Renal pelvis (tissue), 4 donors: Measurements from ENCODE around the gene VCAM1. TPM values are rescaled to one million over a fixed set of nuclear protein-coding genes. Genes with fewer than 3 reads are reported as not detected.

Experiments used
- DNase-seq: peaks from one replicate; pipeline ENCODE4 v3.0.0-alpha.2; 2013
- polyA plus RNA-seq, 3 donors: library from polyadenylated mRNA; unstranded; fragments of 120-200 nt; gene quantifications; one replicate each; pipeline ENCODE4 v1.2.1, GENCODE V29; 2013; ENCODE audit not compliant: insufficient read length in 3 of 3

VCAM1 gene
- polyA plus RNA-seq, 3 donors, result 29.0 to 31.4 (median 29.5) TPM

DNA sequence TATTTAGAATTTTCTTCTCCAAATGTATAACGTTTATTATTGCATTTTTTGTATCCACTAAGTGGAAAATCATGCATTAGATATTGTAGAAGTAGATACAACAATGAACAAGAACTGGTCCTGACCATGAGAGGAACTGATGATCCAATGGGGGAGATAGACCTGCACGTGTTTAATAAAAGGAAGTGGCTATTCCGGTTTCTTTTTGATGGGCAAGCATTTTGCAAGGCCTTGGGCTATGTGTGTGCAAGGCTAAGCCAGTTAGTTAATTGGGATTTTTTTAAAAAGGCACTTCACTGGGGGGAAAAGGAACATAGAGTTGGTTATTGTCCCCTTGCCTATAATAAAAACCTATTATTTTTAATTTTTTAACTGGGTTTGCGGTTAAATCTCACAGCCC, 961 bp upstream of the VCAM1 start:
- DNase-seq, result no peak

DNA sequence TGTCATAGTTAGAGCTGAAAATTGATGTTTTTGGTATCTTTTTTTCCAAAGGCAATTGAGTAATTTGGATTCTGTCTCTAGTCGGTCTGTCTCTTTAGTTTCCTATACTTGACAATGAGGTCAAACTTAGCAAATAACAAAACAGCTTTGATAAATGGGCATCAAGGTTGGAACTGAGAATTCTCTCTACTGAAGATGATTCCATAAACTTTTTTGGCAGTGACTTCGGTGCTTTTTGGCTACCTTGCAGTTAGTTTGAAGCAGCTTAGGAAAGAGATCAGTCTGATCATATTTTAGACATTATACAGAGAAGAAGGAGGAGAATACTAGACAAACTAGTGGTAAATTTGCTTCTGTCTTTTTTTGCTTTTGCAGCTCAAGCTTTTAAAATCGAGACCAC, 559 bp downstream of the VCAM1 start:
- DNase-seq, result no peak

DNA sequence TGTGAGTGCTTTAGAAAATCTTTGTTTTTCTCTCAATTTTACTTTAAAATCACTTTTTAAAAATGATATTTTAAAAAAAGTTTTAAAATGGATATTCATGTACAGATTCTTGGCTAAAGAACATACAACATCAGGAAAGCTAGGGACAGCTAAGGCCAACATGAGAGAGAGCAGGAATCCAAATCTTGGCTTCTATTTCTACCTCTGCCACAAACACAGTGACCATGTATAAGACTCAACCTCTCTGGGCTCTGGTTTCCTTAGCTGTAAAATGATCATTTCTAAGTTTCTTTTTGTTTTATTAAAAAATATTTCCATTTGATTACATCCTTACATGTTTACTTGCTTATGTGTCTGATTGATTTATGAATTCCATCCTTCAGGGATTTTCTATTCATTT, 1.2 kb downstream of the VCAM1 start:
- no peak for DNase-seq

DNA sequence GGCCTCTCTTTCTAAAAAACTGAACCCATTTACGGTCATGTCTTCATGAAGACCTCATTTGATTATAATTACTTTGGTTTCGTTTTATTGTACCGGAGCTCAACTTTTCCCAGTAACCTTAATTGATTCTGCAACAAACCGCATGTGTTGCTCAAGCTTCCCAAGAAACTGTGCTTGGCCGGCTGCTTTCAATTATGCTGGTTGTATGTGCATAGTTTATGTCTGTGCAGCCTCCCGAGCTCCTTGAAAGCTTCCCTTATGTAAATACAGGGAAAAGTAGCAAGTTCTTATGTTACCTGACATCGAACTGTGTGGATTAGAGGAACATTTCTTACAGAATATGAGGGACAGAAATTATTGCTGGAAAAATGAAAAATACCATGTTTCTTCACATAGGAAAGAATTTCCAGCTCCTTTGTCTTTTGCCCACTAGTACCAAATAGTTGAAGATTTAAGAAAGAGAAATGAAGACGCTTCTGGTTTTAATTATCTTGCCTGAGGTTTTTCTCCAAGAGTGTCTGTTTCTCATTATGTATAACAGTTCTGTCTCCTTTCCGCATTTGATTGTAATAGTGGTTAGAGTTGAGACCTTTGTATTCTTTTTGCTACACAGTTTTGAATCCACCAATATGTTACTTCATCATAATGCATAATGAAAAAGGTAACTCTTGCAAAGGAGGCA, 2.1 kb downstream of the VCAM1 start:
- DNase-seq, result peak; percentile 53

DNA sequence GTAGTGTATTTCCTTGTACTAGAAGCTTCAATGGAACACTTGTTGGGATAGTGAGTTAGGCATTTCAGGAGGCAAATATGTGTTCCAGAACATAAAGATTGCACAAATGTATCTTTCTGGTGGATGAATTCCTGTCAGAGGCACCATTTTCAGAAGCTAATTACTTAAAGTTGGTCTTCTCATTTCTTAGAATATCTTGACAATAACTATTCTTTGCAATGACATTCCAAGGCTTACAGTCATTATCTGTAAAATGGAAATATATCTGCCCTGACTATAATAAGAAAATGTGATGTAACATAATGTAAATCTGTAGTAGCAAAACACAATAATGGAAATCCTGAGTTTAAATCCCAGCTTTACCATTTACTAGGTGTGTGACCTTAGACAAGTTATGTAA, 2.7 kb downstream of the VCAM1 start:
- no peak for DNase-seq

DNA sequence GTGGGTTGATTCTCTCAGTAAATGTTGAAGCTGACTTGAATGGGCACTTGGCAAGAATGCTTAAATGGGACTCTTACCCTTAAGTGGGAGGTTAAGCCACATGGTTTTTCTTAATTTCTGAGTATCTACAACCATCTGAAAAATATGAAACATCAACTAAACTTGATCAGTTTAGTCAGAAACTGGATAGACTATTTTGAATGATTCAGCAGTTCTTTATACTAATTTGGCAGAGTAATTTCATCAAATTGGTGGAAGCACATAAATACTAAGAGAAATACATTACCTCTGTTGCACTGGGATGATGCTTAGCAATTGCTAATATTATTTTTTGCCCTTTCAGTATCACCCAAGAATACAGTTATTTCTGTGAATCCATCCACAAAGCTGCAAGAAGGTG, 4.7 kb downstream of the VCAM1 start:
- no peak for DNase-seq

DNA sequence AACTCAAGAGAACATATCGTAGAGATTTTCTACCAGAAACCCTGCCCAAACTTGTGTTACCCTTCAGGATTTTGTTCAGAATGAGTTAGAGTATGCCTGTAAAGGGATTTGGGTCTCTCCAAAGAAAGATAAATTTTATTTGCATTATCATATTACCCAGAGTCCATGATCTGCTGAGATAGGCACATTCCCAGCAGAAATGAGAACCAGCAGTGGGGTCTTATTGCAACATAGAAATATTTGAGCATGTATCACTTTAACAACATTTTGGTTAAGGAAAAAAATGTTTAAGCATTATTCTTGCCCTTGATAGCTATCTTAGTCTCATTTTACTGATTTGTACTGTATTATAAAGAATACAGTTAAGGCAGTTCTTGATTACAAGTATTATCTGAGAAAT, 10.6 kb downstream of the VCAM1 start:
- no peak for DNase-seq

DNA sequence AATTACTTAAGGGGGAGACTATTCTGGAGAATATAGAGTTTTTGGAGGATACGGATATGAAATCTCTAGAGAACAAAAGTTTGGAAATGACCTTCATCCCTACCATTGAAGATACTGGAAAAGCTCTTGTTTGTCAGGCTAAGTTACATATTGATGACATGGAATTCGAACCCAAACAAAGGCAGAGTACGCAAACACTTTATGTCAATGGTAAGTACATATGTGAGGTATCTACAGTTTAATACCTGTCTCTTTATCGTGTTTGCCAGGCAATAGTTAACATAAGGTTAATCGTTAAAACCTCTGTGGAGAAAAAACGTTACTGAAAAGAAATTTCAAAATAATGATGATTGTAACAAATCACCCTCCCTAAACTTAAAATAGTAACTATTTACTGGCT, 11.8 kb downstream of the VCAM1 start:
- DNase-seq, result no peak

DNA sequence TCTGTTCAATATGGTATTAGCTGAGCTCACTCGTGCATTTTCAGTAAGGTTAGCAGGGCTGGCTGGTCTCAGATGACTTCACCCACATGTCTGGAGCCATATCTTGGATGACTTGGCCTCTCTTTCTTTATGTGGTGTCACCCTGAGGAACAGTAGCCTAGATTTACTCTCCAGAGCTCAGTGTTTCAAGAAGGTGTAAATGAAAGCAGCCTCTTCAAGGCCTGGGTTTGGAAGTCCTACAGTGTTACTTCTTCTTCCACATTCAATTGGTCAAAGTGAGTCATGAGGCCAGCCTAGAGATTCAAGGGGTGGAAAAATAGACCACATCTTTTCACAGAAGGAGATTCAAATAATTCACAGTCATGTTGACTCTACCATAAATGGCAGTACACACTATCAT, 12.2 kb downstream of the VCAM1 start:
- DNase-seq, result no peak

DNA sequence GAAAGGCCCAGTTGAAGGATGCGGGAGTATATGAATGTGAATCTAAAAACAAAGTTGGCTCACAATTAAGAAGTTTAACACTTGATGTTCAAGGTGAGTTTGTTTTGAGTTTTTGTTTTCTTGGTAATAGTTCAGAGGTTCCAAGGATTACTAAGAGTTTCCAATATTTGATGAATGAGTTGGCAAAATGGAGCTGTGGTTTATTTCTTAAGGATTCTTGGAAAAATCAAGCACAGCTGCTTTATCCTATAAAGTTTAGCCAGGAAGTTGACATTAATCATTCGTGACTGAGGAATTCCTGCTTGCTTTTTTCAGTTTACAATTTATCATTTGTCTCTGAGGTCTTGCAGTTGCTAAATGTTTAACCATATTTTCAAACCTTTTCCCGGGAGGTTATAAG, 15.1 kb downstream of the VCAM1 start:
- peak; percentile 64 for DNase-seq

DNA sequence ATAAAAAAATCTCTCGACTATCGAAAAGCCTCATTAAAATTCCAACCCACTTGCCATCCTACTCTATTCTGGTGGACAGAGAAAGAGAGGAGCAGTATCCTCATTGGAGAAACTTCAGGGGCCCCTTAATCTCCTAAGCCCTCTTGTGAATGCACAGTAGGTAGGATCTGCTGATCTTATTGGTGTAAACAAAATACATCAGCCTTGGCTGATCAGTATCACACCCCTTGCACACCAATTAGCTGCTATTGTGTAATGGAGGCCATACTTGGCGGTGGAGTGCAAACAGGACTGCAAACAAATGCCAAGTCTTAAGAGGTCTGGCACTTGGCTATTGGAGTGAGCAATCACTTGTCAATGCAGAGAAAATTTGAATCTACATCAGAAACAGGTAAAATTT, 15.7 kb downstream of the VCAM1 start:
- no peak for DNase-seq

DNA sequence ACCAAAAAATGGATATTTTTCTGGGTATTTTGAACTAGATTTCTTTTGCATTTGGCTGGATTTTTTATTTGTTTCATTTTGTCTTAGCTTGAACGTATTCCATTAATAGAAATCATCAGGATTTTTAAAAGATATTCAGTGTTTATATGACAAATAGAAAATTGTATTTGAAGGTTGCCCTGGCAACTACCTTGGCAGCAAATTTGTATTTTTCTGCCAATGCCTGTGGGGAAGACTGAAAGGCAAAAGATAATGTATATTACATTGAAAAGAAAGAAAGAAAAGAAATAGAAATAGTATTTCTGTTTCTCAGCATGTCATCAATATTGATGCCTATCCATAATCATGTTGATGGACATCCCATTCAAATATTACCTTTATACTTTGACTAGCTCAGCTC, 16.8 kb downstream of the VCAM1 start:
- no peak for DNase-seq

DNA sequence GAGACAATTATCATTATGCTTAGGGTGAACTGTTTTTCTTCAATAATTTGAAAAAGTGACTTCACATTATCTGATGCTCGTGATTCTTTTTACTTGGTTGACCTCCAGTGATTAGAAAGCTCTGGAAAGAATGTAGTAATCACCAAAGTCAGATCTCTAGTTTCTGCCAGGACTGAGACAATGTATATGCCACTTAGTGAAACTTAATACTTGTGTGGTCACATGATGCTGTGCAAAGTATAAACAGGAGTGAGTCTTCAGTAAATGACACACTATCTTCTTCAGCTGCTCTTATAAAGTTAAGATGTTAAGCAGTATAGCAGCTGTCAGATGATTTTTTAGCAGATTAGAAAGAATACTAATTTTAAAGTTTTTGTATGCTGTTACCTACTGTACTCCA, 17.2 kb downstream of the VCAM1 start:
- no peak for DNase-seq

DNA sequence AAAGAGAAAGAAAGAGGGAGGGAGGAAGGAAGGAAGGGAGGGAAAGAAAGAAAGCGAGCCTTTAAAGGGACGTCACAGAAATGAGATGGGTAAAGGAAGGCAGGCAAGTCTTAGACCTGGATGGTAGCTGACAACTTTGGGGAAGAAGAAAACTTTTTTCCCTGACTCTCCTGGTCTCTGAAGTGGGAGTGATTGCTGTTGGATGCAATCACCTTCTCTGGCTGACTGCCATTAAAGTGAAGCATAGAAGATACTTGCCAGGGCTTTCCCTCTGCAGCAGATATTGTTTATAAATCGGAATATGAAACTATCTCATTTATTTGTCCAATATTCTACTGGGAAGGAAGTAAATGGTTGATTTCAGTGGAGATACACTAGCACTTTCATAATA, 27.0 kb downstream of the VCAM1 start:
- DNase-seq, result no peak

DNA sequence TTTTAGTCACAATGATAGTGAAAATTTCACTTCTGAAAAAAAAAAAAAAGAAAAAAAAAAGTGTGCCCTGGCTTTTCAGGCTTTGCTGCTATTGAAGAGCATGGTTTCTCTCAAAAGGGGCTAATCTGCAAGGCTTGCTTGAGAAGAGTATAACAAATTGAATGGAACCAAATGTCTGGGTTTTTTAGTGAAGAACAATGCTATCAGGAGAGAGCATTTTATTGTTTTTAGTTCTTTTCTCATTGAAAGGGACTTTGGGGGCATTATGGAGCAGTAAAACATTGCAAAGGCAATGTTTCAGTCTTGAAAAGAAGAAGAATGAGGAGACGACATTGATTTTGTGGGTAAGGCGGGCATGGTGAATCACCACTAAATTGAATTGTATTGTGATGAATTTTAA, 28.2 kb downstream of the VCAM1 start:
- DNase-seq, result no peak

DNA sequence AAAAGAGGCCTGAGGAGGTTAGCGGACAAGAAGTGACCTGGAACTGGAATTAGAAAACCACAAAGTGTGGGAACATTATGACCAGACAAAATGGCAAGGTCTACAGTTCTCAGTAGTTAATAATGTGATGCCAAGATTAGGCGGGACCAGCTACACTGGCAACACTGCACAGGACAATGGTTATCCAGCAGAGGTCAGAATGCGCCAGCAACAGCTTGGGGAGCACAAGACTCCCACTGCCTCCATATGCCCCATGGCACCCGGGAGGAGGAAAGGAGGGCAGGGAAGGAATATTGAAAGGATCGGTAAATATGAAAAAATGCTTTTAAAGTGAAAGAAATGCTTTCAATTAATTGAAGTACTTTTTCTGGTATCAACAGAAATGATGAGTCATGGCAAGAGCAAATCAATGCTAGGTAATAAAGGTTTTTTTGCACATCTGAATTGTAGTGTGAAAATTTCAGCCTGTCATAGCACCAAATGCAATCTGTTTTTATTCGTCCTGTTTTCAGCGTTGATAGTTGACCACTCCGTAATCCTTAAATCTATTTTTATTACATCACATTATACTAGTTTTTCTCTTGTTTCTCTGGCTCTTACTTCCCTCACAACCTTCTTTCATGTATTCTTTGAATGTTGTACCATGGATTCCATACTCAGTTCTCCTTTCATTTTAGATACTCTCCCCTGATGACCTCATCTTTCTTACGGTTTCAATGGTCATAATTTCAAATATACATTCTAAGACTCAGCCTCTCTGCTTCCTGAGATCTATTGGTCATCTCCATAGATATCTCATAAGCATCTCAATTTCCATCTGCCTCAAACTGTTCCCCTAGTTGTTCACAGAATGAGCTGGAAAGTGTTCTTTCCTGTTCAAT, 30.7 kb downstream of the VCAM1 start:
- no peak for DNase-seq

DNA sequence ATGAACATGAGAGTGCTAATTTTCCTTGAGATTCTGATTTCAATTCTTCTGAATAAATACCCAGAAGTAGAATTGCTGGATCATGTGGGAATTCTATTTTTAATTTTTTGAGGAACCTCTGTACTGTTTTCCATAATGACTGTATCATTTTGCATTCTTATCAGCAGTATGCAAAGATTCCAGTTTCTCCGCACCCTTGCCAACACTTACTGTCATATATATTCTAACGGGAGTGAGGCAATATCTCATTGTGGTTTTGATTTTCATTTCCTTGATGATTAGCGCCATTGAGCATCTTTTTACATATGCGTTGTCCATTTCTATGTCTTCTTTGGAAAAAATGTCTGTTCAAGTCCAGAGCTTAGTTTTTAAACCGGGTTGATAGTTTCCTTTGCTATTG, 33.2 kb downstream of the VCAM1 start:
- DNase-seq, result no peak

DNA sequence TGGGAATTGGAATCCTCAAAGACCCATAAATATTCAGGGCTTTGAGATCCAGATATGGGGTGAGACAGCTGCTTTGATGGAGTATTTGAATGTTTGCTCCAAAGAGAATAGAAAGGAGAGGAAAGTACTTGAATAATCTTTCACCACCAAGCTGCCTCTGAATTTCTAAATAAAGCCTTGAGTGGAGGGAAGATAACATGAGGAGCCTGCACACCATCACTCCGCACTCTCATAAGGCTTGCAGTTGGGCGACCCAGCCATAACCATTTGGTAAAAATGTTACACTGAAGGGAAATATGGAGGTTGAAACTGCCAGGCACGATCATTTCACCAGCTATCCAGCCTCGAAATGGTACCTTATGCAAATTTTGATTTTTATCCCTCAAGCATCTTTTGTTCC, 38.4 kb downstream of the VCAM1 start:
- no peak for DNase-seq

DNA sequence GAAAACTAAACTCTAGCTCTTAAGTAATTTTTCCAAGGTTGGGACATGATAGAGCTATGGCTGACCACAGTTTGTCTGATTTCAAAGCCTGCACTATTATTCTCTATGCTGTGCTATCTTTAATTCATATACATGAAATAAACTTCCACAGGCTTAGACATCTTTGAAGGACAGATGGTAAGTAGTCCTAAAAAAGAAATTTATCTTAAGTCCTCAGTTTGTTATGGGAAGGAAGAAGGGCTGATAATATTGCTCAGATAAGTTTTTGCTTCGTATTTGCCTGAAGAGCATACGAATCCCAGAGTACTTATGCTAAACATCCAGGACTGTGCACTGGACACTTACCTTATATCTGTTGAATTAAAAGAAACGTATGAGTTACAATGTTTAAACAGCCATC, 39.6 kb downstream of the VCAM1 start:
- DNase-seq, result no peak

DNA sequence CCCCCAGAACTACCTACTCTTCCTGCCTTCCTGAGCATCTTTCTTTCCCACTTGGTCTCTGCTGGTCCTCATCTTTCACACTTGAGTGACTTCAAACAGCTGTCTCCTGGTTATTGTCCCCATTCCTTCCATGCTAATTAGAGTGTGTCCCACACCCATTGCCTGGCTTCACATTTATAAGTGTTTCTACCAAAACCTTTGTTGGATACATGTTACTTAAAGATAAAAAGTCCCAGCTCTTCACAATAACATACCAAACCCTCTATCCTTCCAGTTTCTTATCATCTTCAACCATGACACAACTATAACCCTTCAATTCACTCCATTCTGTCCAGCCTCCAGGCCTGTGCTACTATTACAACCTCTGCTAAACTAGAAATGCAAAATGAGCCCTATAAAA, 41.0 kb downstream of the VCAM1 start:
- no peak for DNase-seq

DNA sequence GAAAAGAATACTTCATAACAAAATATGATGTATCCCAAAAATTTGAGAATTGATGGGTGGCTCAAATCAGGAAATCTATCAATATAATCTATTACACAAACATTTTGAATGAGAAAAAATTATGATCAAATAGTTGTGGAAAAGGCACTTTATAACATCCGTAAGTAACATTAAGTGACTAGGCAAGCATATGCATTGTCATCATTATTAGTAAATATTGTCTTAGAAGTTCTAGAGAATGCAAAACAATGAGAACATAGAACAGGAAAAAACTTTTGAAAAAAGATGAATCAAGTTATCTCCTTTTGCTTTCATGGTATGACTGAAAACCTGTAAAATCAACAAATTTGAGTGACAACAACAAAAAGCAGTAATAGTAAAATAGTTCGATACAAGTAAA, 42.9 kb downstream of the VCAM1 start:
- DNase-seq, result no peak

DNA sequence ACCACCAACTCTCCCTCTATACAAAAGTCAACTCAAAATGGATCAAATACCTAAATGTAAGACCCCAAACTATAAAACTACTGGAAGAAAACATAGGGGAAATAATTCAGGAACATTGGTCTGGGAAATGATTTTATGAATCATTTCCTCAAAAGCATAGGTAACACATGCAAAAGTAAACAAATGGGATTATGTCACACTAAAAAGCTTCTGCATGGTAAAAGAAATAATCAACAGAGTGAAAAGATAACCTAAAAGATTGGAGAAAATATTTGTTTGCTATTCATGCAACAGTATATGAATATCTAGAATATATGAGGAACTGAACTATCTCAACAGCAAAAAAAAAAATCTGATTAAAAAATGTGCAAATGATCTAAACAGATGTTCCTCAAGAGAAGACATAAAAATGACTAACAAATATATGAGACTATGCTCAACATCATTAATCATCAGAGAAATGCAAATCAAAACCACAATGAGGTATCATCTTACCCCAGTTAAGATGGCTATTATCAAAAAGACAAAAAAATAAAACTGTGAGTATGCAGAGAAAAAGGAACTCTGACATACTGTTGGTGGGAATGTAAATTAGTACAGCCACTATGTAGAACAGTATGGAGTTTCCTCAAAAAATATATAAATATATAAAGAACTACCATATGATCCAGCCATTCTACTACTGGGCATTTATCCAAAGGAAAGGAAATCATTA, 47.8 kb downstream of the VCAM1 start:
- no peak for DNase-seq

DNA sequence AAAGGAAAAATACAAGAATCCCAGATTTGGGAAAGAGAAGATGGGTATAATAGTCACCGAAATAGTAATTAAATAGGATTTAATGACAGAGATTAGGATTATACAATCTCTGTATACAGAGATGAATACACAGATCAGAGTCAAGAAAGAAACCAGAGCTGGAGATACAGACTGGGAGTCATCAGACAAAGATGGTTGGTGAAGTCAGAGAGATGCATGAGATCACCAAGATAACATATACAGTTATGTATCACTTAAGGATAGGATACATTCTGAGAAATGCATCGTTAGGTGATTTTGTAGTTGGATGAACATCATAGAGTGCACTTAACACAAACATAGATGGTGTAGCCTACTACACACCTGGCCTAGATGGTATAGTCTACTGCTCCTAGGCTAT, 49.8 kb downstream of the VCAM1 start:
- DNase-seq, result no peak
